NCI-H446 (cell line): Measurements from ENCODE around the gene PTGIR.
"Not testable (repeated sequence)": the region's sequence is repeated elsewhere in the genome, so short reads cannot be mapped to it uniquely, and the experiment has no call there.

Experiments used
- DNase-seq, 2 experiments: peaks; one replicate each; lab custom pipeline; 2025; lab: John Stamatoyannopoulos, UW

PTGIR gene

DNA sequence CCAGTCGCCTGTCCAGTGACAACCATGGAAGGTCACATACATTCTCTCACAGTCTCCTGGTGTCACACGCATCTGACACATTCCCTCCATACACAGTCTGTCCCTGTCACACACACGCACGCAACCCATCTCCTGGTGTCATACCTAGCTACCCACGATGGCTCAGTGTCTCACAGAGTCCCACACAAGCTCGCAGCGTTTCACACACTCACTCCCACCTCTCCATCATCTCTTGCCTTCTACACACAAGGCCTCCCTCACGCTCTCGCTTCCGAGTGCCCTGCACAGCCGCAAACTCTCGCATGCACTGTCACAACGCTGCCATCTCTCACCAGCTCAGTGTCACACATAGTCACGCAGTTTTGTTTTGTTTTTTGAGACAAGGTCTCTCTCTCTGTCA, 12.3 kb upstream of the PTGIR start:
- no peak for DNase-seq

DNA sequence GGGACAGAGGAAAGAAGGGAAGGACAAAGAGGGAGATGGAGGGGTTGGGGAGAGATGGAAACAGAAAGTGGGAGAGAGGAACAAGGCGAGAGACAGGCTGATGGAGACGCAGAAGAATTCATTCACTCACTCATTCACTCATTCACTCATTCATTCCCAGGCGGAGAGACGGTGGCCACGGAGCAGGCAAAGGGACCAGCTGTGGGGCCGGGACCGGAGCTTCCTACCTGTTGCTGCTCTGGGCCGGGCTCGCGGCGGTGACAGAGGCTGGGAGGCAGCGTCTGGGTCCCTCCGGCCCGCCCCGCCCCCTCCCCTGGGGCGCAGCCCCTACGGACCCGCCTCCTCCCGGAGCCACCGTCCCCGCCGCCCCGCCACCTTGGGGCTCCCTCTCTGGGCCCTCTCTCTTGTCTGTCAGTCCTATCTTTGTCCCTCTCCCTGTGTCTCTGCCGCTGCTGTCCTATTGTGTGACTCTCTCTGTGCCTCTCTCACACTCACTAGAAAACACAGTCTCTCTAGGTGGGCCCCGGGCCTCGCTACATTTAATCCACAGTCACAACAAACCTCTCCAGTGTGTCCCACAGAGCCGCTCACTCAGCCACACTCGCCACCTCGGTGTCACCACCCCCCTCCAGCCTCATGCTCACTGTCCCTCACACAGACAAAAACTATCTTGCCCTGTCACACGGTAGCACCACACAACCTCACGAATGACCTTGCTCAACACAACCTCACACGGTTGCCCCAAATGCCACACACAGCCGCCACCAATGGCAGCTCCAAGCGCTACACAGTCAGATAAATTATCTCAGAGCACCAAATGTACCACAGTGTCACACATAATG, 11.3 kb upstream of the PTGIR start, which contains the start of gene GNG8:
TSS of gene GNG8 (minus strand) at position 283 of the 842 bp plus-strand sequence. CDS start 1,520 bp downstream, outside the sequence.
- no peak for DNase-seq

DNA sequence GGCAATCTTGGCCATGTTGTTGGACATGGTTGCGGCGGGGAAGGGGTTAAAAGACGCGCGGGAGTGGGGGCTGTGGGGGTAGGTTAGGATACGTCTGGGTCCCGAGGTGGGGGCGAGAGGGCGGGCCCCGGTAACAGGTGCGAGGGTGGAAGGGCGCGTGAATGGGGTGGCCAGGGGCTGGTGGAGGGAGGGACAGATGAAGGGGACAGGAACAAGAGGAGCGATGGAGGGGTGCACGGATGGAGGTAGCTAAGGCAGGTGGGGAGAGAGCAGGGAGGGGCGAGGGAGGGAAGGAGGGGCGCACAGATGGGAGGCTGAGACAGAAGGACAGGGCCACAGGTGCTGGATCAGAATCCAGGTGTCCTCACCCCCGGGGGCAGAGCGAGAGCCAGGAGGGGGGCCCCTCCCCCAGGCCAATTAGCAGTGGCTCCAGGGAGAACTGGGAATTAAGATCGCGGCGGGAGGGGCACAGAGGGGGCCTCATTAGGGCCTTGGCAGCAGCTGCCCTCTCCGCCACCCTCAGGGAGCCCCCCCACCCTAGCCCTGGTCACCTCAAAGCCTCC, 9.8 kb upstream of the PTGIR start:
- DNase-seq = no peak

DNA sequence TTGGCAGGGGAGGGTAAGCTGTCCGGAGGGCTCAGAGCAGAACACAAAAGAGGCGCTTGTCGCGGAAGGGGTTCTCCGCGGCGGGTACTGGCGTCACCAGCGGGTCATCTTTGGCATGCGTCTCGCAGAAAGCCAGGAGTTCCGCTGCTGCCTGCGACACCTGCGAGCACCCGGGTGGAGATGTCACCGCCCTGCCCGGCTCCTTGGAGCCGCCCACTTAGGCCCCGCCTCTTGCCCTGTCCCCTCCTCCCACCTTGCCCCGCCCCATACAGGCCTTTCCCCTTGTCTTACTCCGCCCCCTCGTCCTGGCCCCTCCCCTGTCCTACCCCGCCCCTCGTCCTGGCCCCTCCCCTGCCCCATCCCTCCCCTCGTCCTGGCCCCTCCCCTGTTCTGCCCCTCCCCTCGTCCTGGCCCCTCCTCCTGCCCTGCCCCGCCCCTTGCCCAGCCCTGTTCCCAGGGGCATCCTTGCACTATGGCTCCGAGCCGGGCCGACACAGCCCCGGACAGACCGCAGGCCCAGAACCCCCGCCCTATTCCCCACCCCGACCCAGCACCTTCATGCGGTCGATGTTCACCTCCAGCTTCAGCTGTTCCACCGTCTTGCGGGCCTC, 9.3 kb upstream of the PTGIR start:
- peak; percentile 22 to 86 for DNase-seq

DNA sequence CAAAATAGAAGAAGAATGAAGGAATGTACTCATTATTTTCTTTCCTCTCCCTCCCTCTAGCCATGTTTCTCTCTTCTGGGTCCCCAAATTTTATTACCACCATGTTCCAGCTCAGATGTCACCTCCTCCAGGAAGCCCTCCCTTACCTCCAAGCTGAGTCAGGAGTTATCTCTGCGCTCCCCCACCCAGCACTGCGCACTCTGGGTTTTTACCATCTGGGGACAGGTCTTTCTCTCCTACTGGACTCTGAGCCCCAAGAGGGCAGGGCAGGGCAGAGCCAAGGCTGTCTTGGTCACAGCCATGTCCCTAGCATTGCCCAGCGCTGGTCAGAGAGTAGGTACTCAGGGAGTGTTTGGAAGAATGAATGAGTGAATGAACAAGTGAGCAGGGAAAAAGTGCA, 8.2 kb upstream of the PTGIR start:
- no peak for DNase-seq

DNA sequence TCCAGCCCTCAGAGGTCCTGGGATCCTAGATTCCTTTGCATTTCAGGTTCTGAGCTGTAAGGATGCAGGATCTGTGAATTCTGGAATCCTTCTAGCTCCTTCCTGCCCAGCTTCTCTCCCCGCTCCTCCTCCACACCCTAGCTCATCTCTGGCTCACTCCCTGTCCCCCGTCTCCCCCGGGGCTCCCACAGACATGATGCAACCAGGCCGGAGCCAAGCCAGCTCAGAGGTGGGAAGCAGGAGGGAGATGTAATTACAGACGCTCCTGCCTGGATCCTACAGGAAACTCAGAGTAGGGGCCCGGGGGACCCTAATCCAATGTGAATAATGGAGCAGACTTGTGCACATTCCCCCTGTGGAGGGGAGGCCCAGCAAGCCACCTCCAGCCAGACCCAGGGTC, 6.6 kb upstream of the PTGIR start:
- no peak for DNase-seq

DNA sequence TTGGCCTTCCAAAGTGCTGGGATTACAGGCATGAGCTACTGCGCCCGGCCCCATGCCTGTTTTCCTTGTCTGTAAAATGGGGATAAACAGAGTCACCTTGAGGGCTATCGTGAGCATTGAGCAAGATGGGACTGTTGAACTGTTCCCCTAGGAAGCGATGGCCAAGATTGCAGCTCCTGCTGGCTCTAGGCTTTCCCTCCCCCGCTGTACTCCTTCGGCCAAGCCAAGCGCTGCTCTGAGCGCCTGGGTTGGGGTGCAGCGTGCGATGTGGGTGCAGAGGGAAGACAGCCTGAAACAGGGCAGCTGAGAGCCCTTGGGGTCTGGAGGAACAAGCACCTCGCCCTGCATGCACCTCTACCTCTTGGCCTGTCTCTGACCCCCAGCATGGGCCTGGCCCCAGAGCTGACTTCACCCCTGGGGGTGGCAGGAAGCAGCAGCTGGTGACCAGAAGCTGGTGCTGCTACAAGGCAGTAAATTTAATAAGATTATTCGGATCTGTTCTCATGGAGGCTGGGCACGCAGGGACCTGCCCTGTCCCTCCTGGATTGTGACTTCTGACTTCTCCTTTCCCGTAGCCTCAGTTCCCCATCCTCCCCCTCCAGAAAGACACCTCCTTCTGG, 5.8 kb upstream of the PTGIR start:
- no peak for DNase-seq

DNA sequence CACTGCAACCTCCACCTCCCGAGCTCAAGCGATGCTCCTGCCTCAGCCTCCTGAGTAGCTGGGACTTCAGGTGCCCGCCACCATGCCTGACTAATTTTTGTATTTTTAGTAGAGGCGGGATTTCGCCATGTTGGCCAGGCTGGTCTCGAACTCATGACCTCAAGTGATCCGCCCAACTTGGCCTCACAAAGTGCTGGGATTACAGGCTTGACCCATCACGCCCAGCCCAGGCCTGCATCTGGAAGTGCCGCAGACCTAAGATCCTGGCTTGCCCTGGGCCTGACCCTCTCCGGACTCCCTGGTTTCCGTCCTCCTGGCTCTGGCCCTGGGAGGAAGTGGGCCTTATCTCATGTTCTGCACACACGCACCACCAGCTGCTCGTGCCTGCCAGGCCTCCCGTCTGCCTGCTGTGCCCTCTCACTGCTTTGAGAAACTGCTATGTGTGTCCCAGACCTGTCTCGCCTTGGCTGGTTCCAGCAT, 4.7 kb upstream of the PTGIR start:
- no peak for DNase-seq

DNA sequence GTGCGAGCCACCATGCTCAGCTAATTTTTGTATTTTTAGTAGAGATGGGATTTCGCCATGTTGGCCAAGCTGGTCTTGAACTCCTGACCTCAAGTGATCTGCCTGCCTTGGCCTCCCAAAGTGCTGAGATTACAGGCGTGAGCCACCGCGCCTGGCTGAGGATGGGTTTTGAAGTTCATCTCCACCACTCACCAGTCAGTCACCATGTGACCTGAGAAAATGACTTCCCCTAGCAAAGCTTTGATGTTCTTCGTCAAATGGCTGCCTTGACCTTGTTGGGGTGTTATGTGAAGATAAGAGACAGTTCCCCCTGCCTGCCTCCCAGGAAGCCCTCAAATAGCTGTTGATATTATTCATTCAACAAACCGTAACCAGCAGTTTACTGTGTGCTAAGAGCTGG, 4.1 kb upstream of the PTGIR start:
- DNase-seq = not testable (repeated sequence)

DNA sequence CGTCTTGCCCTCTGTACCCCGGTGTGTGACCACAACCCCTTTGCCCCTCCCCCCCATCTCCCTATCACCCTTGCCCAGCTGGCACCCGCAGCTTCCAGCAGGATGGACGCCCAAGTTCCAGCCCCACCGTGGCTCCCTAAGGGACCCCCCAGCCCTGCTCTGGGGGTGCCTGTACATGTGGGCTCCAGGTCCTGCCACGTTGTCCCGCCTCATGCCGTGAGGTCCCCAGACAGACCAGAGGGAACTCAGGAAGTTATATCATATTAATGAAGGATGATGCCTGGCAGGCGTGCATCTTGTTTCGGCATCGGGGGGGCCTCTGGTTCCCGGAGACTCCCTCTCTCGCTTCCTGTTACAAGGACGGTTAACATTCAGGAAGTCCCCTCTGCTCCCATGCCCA, 1.6 kb upstream of the PTGIR start:
- DNase-seq = no peak

DNA sequence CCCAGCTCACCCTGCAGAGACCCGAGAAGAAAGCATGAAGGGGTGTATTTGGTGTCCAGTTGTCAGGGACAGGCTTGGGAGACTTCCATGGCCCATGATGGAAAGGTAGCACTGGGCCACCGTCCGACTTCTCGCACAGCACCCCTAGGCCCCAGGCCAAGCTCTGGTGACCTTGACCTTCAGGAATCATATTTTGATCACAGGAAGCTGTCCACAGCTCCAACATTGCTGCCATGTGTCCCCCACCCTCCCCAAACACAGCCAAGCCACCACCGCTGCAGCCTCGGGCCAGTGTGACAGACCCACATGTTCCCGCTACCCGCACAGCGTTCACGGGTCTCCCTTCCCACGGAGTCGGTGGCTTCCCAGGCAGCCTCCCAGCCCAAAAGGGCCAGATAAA, 842 bp upstream of the PTGIR start:
- no peak for DNase-seq

DNA sequence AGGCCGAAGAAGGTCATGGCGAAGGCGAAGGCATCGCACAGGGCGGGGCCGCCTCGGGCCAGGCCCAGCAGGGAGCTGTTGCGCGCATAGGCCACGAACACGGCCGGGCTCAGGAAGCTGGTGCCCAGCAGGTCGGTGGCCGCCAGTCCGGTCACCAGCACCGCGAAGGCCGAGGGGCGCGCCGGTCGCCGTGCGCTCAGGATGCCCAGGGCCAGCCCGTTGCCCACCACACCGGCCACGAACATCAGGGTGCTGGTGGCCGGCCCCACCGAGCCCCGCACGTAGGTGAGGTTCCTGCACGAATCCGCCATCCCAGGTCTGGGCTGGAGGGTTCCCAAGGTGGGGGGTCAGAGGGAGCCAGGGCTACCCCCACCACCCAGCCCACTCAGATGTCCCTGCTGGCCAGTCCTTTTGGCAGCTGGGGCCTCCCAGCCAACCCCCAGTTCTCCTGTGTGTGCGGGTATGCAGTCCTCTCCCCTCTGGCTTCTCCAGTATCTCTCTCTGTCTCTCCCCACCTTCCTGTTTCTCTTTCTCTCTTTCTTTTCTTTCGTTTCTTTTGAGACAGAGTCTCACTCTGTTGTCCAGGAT, 880 bp downstream of the PTGIR start:
- DNase-seq = no peak

DNA sequence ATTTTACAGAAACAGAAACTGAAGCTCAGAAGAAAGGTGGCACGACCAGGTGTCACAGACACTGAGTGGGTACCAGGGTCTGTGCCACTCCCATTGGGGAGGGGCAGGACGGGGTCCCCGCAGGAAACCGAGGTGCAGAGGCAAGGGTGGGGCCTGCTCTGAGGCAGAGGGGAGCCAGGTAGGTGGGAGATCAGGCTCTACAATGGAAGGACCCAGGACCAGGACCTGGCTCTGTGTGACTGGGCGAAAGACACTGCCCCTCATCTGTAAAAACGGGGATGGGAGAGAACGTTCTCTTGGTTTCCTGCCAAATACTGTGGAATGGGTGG, 2.8 kb downstream of the PTGIR start:
- DNase-seq = no peak

DNA sequence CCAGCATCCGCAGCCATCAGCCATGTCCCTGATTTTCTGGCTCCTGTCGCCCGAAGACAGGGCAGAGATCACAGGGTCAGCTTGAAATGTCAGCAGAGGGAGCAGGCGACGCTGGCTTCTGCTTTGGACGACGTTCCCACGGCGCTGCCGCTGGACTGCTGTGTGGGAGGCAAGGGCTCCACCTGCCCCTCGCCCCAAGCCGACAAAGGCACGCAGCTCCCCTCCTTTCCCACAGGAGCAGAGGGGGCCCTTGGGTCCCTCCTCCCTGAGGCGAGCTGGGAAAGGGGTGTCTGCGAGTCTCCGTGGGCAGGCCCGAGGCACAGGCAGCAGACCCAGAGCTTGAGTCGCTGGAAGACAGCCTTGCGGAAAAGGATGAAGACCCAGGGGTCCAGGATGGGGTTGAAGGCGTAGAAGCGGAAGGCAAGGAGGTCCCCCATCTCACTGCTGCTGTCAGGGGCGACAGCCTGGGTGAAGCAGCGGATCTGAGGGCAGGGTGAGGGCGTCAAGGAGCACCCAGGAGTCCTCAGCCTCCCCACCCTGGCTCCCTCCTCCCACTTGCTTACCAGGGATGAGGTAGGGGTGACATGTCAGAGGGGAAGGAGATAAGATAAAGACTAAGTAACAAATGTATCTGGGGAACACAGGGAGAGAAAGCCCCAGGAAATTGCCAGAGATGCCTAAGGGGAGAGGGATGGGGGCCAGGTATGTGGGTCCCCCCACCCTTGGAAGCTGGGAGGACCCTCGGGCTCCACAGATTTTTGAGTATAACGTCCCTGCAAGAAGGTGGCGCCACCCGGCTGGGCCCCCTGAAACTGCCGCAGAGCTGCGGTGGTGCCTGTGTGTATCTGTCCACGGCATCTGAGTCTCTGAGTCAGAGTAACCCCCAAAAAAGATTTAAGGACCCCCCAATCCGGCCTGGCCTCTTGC, 3.4 kb downstream of the PTGIR start:
- no peak for DNase-seq

DNA sequence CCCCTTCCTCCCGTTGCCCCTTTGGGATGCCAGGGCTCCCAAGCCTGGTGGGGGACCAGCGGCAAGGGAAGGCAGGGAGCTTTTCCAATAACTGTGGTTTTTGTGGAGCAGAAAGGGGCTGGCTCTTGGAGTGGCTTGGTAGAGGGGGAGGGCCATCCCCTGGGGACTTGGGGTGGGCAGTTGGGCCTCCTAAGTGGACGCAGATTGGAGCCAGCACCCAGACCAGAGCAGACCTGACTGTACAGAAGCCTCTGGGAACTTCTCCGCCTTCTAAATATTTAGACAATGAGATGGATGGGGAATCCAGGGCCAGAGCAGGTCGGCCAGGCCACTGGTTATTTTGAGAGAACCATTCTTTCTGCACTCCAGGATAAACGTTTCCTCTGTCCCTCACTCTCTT, 4.2 kb downstream of the PTGIR start:
- DNase-seq = no peak

DNA sequence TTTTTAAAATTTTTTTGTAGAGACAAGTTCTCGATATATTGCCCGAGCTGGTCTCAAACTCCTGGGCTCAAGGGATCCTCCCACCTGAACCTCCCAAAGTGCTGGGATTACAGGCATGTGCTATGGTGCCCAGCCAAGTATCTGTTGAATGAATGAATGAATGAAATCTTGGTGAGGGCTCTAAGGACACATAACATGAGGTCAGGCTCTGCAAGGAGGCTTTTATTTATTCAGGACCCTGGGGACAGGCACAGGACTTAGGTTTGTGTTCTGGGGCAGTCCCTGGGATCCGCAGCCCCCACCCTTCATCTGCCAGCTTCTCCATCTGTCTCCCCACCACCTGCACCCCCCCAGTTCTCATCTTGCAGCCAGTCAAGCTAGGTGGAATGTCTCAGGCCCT, 4.6 kb downstream of the PTGIR start:
- no peak for DNase-seq

DNA sequence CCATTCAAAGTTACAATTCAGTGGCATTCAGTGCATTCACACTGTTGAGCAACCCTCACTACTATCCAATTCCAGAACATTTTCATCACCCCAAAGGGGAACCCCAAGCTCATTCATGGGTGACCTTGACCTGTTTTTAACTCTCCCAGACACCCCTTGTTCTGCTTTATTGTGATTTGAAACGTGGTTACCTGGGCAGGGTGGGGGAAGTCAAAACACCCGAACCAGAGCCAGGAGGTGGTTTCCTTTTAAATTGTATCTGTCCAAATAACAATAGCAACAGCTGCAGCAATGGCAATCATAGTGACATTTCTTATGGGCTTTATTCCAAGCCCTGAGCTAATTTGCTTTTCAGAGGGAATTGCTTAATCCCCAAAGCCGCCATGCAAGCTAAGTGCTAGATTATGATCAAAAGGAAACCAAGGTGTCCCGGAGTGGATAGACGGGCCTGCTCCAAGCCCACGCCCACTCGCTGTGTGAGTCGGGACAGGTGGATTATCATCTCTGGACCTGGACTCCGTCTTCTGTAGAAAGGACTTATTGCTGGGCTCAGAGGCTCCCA, 6.1 kb downstream of the PTGIR start:
- peak in 1 of 2 experiments; percentile 21 for DNase-seq

DNA sequence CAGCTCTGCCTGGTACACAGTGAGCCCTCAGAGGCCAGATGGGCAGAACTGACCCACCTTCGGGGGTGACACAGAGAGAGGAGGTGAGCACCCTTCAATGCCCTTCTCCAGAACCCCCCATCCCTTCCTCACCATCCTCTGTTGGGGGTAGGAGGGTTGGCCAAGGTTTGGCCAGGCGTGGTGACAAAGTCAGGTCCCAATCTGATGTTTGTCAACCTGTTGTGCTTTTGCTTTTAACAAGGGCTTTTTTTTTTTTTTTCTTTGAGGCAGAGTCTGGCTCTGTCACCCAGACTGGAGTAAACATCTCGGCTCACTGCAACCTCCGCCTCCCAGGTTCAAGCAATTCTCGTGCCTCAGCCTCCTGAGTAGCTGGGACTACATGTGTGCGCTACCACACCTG, 7.3 kb downstream of the PTGIR start:
- DNase-seq = no peak

DNA sequence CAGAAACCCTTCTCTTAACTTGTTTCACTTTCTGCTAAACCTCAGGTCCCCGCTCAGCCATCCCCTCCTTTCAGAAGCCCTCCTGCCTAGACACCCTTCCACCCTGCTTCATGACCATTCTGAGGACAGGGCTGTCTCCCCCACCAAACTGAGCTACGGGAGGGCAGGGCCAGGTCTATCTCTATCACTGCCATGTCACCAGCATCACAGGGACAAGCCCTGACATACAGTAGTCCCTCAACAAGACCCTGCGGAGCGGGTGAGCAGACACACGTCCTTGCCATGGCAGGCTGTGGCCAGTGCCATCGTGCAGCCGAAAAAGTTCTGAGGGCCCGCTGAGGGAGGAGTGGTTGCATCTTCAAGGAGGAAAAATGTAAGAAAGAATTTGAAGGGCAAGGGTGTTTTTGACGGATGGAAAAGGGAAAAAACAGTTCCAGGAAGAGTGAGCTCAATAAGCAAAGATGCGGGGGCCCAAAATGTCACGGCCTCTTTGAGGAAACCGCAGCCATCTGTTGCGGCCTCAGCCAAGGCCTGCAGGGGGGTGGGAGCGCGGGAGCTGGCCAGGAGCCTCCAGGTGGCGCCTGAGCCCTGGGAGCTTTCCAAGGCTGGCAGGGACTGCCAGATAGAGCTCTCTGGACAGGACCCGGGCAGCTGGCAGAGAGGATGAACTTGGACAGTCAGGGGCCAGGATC, 8.1 kb downstream of the PTGIR start:
- DNase-seq = peak; percentile 39 to 84

DNA sequence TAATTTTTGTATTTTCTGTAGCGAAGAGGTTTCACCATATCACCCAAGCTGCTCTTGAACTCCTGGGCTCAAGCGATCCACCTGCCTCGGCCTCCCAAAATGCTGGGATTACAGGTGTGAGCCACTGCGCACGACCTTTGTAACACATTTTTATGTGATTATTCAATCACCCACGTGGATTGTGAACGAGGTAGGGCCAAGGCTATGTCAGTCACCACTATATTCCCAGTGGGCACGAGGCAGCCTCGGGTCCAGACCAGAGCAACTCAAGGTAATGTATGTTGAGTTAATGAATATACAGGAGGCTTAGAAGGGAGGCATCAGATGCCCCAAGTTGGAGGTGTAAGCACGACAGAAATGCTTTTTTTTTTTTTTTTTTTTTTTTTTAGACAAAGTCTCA, 8.9 kb downstream of the PTGIR start:
- no peak for DNase-seq
